Measurements from ENCODE around the gene BRIP1. TPM values are rescaled to one million over a fixed set of nuclear protein-coding genes. Genes with fewer than 3 reads are reported as not detected.

The BRIP1 gene
- total and polyA plus RNA-seq, 2 donors (not counting 3 experiments of a cell fraction or from before 2014, with no cell fraction given), result 1.8 to 12.1 TPM

- ChIA-PET CTCF (interaction anchor here (1.5 kb wide), 1 partner anchor 417 kb away, joined by 6 read pairs; no protein-coding TSS in a partner anchor), POLR2A (no interaction called here)
- Histone ChIP-seq H3K36me3 (ENCODE audit: control insufficient read depth in 2 of 2, extremely low read depth in 1 of 2, insufficient read depth in 2 of 2, low read length in 2 of 2) (no peaks in the 10 kb centered on the region), H2AFZ (ENCODE audit: low read depth, low read length) (no peak overlapping the region), H3K4me1 (ENCODE audit: control insufficient read depth, extremely low read depth, insufficient read depth, low read length) (peaks cover under 1% of the 10 kb centered on the region), H4K20me1 (replicated peaks; ENCODE audit: control insufficient read depth, extremely low read depth, insufficient read depth, low read length) (no peaks in the 10 kb centered on the region), H3K4me2 (ENCODE audit: insufficient read depth, low read length) (no peak overlapping the region), H3K27ac (ENCODE audit: insufficient read depth, low read depth, low read length) (no peak overlapping the region), H3K4me3 (replicated peaks in 1 of 3; ENCODE audit: insufficient read depth in 1 of 3, low read depth in 1 of 3, low read length in 3 of 3) (no peak overlapping the region), H3K9ac (replicated peaks; ENCODE audit: extremely low read depth, insufficient read depth, low read length) (no peak overlapping the region), H3K9me1 (replicated peaks; ENCODE audit: control insufficient read depth, extremely low read depth, insufficient read depth, low read length) (no peaks in the 10 kb centered on the region), H3K79me2 (ENCODE audit: control insufficient read depth, insufficient read depth, low read length) (no peaks in the 10 kb centered on the region), H3K27me3 (ENCODE audit: control insufficient read depth in 2 of 2, insufficient read depth in 2 of 2, low read length in 2 of 2) (no peaks in the 10 kb centered on the region), H3K9me3 (replicated peaks; ENCODE audit: control insufficient read depth, insufficient read depth, low read length) (no peaks in the 10 kb centered on the region)
- intact Hi-C loops (cut with micrococcal nuclease) (no loop called here), dilution Hi-C loops (cut with MboI; ENCODE audit: extremely low pct_ligation_motif_present, low sequenced_read_pairs) (no loop called here)
- BruUV-seq (replicated peaks), result no TSS peak
- TF ChIP-seq POLR2AphosphoS5 (IDR thresholded peaks at IDR 0.05; ENCODE audit: insufficient read depth, low read depth, low read length) (no peak), POLR2A (IDR thresholded peaks at IDR 0.05; ENCODE audit: low read depth, low read length) (no peak), MAX (IDR thresholded peaks at IDR 0.05; ENCODE audit: insufficient read depth, insufficient read length) (no peak), GATA2 (IDR thresholded peaks at IDR 0.05; ENCODE audit: insufficient read depth, insufficient read length, low read depth, low read length) (no peak), CTCF (IDR thresholded peaks at IDR 0.05; ENCODE audit: extremely low read depth in 1 of 2, insufficient read depth in 1 of 2, low read depth in 1 of 2, low read length in 2 of 2) (no peak), FOS (IDR thresholded peaks at IDR 0.05; ENCODE audit: borderline replicate concordance, insufficient read depth, low read length) (no peak), JUN (IDR thresholded peaks at IDR 0.05; ENCODE audit: borderline replicate concordance, insufficient read depth, insufficient read length, low read depth) (no peak), EZH2 (IDR thresholded peaks at IDR 0.05; ENCODE audit: borderline replicate concordance, low read depth, low read length, severe bottlenecking) (no peak), MYC (IDR thresholded peaks at IDR 0.05; ENCODE audit: low read depth, low read length) (no peak)
- DNase-seq (ENCODE audit: low read depth, low spot score) (no peak), FAIRE-seq (no peak)
These were observed 34.6 kb downstream of the BRIP1 start for GRCh38 chr17:61828694-61829093.
